Endodermal cell (in vitro differentiated cells): ENCODE results near the gene SDK2. TPM values are rescaled to one million over a fixed set of nuclear protein-coding genes. Genes with fewer than 3 reads are reported as not detected.
A peak's percentile ranks its signal among the peaks of the same experiment; 100 is the strongest.

Experiments used
- DNase-seq: peaks from one replicate; pipeline ENCODE4 v3.0.0-alpha.2; 2017
- H3K27ac ChIP-seq: 2 replicates; pipeline ENCODE4 v1.5.1; 2013; ENCODE audit warnings: mild to moderate bottlenecking, low read depth, low read length, moderate library complexity
- H3K27me3 ChIP-seq: 2 replicates; pipeline ENCODE4 v1.6.1; 2013; ENCODE audit warnings: mild to moderate bottlenecking, low read length, moderate library complexity; ENCODE audit not compliant: insufficient read depth, control insufficient read depth, poor library complexity, severe bottlenecking
- H3K36me3 ChIP-seq: 2 replicates; pipeline ENCODE4 v1.7.0; 2013; ENCODE audit warnings: mild to moderate bottlenecking, low read length, moderate library complexity; ENCODE audit not compliant: control insufficient read depth, insufficient read depth
- H3K4me1 ChIP-seq: one replicate; pipeline ENCODE4 v1.7.0; 2013; ENCODE audit warnings: low read length; ENCODE audit not compliant: control insufficient read depth, insufficient read depth
- H3K4me3 ChIP-seq: 2 replicates; pipeline ENCODE4 v1.5.1; 2013; ENCODE audit warnings: mild to moderate bottlenecking, low read length, moderate library complexity
- H3K9ac ChIP-seq: 2 replicates; pipeline ENCODE4 v1.6.1; 2013; ENCODE audit warnings: mild to moderate bottlenecking, low read length, moderate library complexity; ENCODE audit not compliant: poor library complexity, severe bottlenecking; ENCODE audit errors: extremely low read depth
- H3K9me3 ChIP-seq: 2 replicates; pipeline ENCODE4 v1.6.1; 2013; ENCODE audit warnings: mild to moderate bottlenecking, low read length, moderate library complexity; ENCODE audit not compliant: control insufficient read depth
- H3K27ac Mint-ChIP-seq: 2 replicates; pipeline ENCODE4 v1.8.0; 2020; ENCODE audit warnings: mixed read lengths
- H3K27me3 Mint-ChIP-seq: 2 replicates; pipeline ENCODE4 v1.8.0; 2021; ENCODE audit warnings: mild to moderate bottlenecking, mixed read lengths; ENCODE audit not compliant: insufficient read depth
- H3K36me3 Mint-ChIP-seq: 2 replicates; pipeline ENCODE4 v1.8.0; 2020; ENCODE audit warnings: low read depth, mixed read lengths
- H3K4me1 Mint-ChIP-seq: 2 replicates; pipeline ENCODE4 v1.8.0; 2020; ENCODE audit warnings: mixed read lengths
- H3K4me3 Mint-ChIP-seq: 2 replicates; pipeline ENCODE4 v1.8.0; 2020; ENCODE audit warnings: mild to moderate bottlenecking, moderate library complexity, mixed read lengths
- H3K9me3 Mint-ChIP-seq: 2 replicates; pipeline ENCODE4 v1.8.0; 2020; ENCODE audit warnings: mild to moderate bottlenecking, mixed read lengths
- CTCF ChIP-seq: fragments of 200-600 bp; sonication (generic); conservative IDR thresholded peaks from 2 replicates; pipeline ENCODE4 v1.5.0; 2021; ENCODE audit warnings: antibody characterized with exemption, mild to moderate bottlenecking
- WGBS, 2 experiments: methylation state at CpG; one replicate each; pipeline versions ENCODE4 v1.1.5 to v1.1.7; 2013; ENCODE audit warnings: missing lambda C conversion rate in 2 of 2, mixed read lengths in 1 of 2; ENCODE audit not compliant: insufficient coverage in 1 of 2, insufficient read length in 1 of 2; 5-methylcytosine and 5-hydroxymethylcytosine counted together
- total RNA-seq, 2 donors: library from RNA; stranded (reverse); fragmentation: NEBNext Ultra II Directional in 1 of 2; extraction: Animal tissue kit (Norgen Biotek cat#: 25700) in 1 of 2; gene quantifications; 2 replicates in 1 of 2; 3 replicates in 1 of 2; pipeline ENCODE4 v1.2.1, GENCODE V29; 2021

SDK2 gene
- total RNA-seq, 2 donors from 2014 or later = 5.9 to 7.0 TPM

DNA sequence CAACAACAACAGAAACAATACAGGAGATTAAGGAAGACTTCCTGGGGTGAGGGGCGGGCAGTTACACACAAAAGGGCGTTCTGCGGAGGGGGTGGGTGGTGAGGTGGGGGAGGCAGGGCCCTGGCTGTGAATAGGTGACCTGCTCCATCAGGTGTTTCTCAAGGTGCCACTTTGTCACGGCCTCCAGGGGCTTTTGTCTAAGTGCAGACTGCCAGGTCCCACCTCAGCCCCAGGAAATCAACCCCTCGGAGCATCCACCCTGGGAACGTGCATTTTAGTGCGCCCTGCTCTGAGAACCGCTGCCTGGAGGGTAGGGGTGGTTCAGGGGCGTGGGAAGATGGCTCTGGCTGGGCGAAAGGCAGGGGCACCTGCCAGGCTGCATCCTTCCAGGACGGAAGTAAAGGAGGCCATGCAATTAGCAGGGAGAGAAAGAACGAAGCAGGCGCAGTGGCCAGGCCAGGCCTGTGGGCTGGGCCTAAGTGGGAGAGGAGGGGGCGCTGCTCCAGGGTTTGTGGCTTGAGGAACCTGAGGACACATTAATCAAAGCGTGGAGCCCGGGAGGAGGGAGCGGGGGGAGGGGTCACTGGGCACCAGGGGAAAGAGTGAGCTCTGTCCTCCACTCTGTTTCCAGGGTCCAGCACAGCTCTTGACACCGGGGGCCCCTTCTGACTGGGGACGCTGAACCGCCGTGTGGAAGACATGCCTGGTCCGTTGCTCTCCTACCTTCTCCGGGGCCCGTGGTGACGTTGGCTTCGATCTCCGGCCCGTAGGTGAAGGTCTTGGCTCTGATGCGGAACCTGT lies 283.1 kb downstream of the SDK2 start:
- DNase-seq = peak; percentile 95
- 34 to 45% methylated on average over 3 to 29 of the region's 29 CpGs for WGBS, 2 experiments
- Histone ChIP-seq H3K4me1 (peaks cover 22% of the 10 kb centered on the region), H3K4me3 (no peak overlapping the region), H3K27ac (peak overlapping the region; percentile 32), H3K27me3 (no peaks in the 10 kb centered on the region), H3K36me3 (no peaks in the 10 kb centered on the region), H3K9ac (no peak overlapping the region), H3K9me3 (no peaks in the 10 kb centered on the region)
- Mint-ChIP-seq H3K4me3 (peak overlapping the region; percentile 44), H3K27ac (peak overlapping the region; percentile 93), H3K36me3 (no peaks in the 10 kb centered on the region), H3K27me3 (no peaks in the 10 kb centered on the region), H3K4me1 (peaks cover 51% of the 10 kb centered on the region), H3K9me3 (no peaks in the 10 kb centered on the region)
- TF ChIP-seq CTCF = peak; percentile 23

DNA sequence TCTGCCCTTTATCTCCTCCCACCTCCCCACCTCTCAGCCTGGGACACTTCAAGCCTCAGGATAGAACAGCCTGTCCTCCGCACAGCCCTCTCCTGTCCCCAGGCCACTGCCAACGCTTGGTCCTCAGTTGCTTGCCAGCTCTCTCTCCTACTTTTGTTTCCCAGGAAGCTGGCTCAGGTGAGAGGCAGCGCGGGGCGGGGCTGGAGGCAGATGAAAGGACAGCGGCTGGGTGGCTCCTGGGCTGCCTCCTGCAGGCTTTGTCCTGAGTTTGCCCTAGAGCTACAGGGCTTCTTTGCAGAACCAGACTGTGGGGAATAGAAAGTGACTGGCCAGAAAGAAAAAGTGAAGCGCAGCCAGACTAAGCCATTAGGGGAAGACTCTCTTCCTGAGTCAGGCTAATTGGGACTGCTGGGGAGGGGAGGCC lies 284.2 kb downstream of the SDK2 start:
- Histone ChIP-seq H3K27ac (peak overlapping the region; percentile 57), H3K4me3 (no peak overlapping the region), H3K9me3 (no peaks in the 10 kb centered on the region), H3K27me3 (no peaks in the 10 kb centered on the region), H3K4me1 (peaks cover 22% of the 10 kb centered on the region), H3K36me3 (no peaks in the 10 kb centered on the region), H3K9ac (no peak overlapping the region)
- peak overlapping the region; percentile 93 for H3K27ac Mint-ChIP-seq
- no peaks in the 10 kb centered on the region for H3K36me3 Mint-ChIP-seq
- TF ChIP-seq CTCF = peak; percentile 63
- no peaks in the 10 kb centered on the region for H3K9me3 Mint-ChIP-seq
- H3K4me1 Mint-ChIP-seq = peaks cover 44% of the 10 kb centered on the region
- DNase-seq = peak; percentile 98
- WGBS, 2 experiments = 12 to 54% methylated on average over 4 to 7 of the region's 7 CpGs
- H3K4me3 Mint-ChIP-seq = peak overlapping the region; percentile 44
- H3K27me3 Mint-ChIP-seq = no peaks in the 10 kb centered on the region

GRCh38 chr17:73359352-73359751 lies 284.9 kb downstream of the SDK2 start:
- Mint-ChIP-seq H3K4me3 (no peak overlapping the region), H3K27me3 (no peaks in the 10 kb centered on the region), H3K27ac (no peak overlapping the region), H3K9me3 (no peaks in the 10 kb centered on the region), H3K4me1 (peaks cover 42% of the 10 kb centered on the region), H3K36me3 (no peaks in the 10 kb centered on the region)
- TF ChIP-seq CTCF = no peak
- 72 to 81% methylated on average over 8 to 10 of the region's 10 CpGs for WGBS, 2 experiments
- H3K9ac ChIP-seq = no peak overlapping the region
- H3K4me1 ChIP-seq = peaks cover 22% of the 10 kb centered on the region
- no peak overlapping the region for H3K27ac ChIP-seq
- no peaks in the 10 kb centered on the region for H3K9me3 ChIP-seq
- no peaks in the 10 kb centered on the region for H3K36me3 ChIP-seq
- no peak overlapping the region for H3K4me3 ChIP-seq
- DNase-seq = peak; percentile 75
- no peaks in the 10 kb centered on the region for H3K27me3 ChIP-seq
